RKO (cell line): Measurements from ENCODE around the gene APP.

ENCODE experiments used
- DNase-seq: peaks from one replicate; pipeline ENCODE4 v3.0.0-alpha.2; 2016; ENCODE audit warnings: low spot score

APP gene

DNA sequence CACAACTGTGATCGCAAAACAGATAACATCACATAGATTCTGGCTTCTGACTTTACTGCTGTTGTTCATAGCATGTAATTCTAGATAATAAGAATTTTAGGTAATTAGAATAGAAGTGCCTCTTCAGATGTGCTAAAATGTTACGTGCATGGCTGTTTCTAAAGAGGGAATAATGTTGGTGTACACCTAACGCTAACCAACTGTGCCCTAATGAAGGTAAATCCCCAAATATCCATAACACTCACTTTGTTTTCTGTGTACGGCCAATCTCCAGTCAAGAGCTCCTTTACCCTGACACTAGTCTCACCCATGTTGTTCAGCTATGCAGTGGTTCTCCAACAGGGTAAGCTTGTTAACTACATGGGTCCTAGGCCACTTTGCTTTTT lies 44.4 kb downstream of the APP start:
- DNase-seq = no peak

DNA sequence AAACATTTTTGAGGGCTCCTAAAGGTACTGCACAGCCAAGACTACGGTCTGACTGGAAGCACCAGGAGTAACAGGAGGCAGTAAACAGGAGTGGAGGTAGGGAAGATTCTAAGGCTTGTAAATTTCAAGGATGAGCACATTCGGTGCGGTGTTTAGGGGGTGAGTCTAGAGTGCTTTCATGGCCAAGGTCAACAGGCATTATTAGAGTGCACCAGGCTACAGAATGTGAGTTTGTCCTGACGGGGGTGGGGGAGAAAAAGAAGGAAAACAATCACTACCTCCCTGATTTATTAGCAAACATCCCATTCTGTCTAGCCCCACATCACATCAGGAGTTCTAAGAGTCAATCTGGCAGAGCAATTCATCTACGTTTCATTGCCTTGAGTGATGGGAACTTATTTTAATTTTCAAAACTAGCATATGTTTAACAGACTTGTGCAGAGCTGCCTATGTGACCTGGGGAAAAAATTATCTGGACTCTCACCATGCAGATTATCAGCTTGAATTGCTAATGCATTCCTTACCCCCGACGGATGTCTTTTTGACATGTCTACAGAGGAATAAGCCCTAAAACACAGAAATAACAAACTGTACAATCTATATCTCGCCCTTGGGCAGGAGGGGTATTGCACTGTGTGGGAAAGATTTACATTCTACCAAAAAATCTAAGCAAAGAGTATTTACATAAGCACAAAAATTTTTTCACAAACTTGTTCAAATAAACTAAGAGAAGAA lies 45.0 kb downstream of the APP start:
- no peak for DNase-seq

DNA sequence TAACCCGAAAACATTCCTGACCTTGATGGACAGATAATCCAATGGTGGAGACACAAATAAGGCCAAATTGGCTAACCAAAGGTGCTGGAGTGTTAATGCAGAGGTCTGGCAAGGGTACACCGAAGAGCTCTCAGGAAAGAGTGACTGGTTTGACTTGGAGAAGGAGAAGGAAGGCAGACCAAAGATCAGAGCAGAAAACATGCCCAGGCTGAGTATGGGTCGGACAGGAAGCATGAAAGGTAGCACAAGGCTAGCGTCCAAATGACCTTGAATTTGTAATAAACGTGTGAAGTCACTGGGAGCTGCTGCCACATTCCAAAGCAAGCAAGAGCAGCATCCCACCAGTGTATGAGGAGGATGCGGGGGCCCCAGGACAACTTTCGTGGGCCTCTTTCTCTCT lies 45.7 kb downstream of the APP start:
- no peak for DNase-seq

DNA sequence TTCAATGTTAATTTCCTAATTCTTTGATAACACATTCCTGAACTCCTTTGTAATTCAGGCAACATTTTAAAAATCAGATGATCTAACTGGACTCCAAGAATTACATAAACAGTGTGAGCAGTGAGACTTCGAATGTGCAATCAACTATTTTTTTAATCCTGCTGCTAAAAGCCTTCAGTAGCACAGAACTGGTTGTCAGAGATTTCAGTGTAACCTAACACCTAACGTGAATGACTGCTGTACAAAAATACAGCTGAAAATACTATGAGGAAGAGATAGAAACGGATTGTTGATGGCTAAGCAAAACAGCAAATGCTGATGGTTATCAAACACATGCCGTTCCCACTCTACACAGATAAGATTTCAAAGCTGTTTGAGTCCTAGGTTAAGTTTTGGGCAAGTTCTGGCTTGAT lies 46.1 kb downstream of the APP start:
- DNase-seq = no peak

DNA sequence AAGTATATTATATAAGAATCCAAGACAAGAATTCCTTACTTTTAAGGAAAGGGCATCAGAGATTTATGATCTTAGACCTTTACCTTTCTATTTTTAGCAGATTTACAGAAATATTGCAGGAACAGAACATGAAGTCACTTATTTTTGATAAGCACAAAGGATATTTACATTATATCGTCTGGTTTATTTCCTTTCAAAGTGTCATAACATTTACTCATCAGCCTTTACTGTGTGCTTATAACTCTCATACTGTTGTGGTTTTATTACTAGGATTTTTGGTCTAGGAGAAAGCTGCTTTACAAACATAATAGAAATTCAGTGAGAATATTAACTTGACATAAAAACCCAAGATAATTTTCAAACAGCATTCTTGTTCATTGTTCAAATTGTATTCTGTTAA lies 47.6 kb downstream of the APP start:
- no peak for DNase-seq

DNA sequence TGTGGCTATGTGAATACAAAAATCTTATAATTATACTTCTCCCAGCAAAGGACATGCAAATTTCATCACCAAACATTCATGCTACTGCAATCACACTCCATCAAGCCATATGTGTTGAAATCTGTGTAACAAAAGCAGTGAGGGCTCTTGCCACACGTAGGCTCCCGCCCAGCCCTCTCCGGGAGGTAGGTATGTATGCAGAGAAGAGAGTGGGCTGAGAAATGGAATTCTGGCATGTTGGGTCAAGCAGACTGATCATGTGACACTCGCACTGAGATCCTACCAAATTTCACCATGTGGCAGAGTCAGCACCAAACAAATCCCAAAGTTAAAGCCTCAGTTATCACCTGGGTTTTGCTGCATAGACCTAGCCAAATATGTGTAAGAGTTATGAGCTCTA lies 49.7 kb downstream of the APP start:
- DNase-seq = no peak

DNA sequence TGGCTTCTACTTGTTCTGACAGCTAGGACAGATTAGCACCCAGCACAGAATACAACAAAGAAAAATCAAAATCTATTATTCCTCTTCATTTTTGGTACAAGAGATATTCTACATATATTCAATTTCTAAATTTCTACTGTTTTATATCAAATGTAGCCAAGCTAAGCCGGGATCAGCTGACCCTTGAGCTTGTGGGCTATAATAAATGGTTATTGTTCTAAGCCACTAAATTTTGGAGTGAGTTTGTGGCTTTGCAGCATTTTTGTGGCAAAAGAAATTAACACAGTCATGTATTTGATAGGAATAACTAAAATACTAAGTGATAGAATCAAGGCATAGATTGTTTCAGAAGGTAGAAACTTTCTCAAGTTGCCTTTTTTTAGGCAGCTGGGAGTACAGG lies 50.7 kb downstream of the APP start:
- DNase-seq = no peak

DNA sequence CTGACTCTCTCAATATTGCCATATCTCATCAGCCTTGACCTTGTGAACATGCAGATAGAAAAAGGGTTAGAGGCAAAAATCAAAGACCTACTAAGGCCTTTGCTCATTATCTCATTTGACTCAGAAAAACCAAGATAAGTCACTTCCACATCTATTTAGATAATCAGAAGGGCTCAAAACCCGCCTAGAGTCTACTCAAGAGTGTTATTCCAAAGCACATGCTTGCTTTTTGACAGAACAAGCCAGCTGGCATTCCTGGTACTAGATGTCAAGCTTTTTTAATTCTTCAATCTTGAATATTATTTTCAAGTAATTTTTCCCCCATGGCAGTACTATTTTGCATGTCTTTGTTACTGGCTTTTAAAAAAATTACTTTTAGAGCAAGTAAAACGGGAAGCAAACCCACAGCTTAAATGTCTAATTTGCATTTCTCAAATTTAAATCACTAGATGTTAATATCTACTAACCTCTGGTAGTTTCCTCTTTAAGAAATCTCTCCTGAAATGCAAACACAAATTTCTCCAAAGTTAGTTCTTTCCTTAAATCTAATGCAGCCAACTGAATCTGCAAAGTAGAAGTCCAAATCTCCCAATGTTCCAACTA lies 51.5 kb downstream of the APP start:
- DNase-seq = no peak

DNA sequence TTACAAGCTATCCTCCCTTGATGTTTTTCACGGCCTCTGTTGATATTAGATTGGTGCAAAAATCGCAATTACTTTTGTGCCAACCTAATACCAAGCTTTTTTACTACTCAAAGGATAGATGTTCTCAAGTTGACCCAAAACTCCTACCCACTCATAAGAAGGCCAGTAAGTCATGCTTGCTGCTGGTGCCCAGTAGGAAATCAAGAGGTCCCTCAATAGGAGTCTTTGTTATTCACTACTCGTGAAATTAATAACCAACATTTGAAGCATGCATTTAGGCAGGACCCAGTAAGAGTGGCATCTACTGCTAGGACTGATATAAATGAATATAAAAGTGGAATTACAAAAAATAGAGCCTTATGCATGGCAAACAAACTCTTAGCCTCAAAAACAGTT lies 52.6 kb downstream of the APP start:
- DNase-seq = no peak

DNA sequence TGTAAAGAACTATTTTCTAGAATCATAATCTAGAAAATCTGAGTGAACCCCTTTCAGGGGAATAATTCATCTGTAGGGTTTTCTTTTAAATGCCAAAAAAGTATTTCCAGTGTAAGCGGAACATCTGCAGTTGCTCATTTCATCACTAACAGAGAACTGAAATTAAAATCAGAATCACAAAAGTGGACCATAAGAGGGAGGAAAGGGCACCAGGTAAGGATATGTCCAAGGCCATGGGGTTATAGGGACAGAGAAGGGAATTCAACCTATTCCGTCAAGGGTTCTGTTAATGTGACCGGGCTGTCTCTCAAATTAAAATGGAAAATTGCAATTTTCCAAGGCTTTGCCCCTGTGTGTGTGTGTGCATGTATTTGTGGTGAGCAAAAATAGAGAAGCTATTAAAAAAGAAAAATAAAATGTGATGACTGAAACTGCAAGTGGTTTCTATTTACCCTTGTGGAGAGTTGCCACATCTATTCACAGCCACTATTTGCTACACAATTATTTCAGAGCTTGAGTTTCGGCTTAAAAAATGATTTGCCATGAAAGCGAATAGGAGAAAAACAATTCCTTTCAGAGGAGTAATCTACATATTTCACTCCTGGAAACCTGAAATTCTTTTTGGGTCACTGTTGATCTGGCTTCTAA lies 53.1 kb downstream of the APP start:
- DNase-seq = no peak

DNA sequence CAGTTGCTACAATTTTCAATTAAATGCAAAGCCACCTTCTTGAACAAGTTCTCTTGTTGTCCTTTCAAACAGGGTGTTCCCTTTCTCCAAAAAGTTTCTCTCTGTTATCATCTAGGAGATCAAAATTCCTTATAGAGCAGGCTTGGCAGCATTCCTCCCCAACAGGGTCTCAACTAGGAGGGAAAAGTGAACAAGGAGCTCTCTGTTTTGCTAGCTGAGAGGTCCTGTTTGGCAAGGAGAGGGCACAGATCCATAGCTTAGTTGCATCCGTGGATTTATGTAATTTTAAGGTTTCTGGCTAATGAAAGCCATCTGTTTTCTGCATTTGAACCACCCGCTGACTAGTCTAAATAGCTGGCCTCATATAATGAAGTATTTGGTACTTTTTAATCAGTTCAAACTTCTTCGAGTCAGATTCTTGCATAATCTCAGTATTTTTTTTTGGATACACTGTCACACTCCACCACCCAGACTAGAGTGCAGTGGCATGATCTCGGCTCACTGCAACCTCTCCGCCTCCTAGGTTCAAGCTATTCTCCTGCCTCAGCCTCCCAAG lies 54.0 kb downstream of the APP start:
- no peak for DNase-seq

DNA sequence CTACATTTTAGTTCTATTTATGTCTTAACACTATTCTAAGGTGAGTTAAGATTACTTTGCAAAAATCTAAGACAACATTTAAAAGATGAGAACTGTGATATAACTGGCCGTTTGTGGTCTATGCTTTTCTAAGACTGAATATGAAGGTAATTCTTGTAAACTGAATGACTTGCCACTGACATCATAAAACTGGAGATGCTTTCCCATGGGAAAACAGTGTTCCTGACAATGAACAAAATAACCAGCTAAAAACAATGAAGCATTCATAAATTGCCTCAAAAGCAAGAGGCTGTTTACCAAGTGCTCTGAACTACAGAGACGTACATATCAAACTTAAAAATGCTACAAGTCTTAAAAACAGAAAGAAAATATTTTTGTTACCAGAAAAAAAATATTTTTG lies 54.7 kb downstream of the APP start:
- no peak for DNase-seq

DNA sequence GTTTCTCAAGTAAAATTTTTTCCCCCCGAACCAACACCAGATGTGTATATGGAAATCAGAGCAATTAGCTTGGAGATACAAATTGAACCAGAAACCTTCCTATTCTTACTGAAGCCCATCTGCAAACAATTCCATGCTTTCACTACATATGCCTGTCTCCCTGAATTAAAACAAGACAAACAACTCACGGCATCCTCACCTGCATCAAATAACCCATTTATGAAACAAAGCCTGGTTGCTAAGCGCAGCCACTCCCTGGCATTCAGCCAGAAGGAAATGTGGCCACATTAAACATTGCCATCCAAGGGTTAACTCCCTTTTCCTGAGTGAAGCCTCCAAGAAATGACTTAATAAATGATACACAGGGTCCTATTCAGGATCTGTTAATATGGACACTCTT lies 55.3 kb downstream of the APP start:
- no peak for DNase-seq

DNA sequence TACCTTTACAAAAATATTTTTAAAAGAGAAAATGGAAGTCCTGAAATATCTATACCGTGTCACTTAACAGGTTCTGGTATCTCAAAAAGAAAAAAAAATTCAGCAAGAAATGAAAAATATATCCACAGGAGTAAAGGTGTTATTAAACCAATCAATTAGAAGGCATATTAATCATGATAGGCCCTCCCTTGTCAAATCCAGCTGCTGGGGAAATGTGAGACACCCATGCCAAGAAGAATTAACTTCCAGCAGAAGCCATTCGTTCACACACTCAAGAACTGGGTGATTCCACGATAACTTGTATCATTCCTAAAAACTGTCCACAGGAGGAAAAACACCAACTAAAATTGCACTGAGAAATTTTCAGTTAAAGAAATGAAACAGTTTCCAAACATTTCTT lies 57.6 kb downstream of the APP start:
- no peak for DNase-seq

DNA sequence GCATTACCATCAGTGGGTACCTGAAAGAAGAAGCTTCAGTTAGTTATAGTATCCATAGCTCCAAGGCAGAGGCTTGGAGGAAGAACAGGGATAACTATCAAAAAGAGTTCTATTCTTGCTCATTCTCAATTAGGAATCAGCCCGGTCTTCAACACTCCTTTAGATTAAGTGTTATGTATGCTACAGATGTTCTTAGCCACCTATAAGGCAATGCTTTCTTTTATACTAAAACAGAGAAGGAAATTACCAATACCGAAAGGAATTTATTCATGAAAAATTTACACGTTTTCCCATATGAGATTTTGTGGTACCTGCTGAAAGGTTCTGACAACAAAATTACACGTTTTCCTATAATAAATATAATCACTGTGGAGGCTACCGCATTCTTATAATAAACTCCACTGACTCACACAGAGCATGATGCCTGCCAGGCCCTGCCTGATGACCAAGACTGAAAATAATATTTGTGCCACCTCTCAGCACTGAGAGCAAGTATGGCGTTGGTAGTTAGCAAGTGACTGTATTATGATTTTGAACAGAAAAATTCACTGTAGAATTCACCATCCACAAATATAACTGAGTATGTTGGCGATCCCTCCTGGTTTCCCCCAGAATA lies 58.3 kb downstream of the APP start:
- no peak for DNase-seq

DNA sequence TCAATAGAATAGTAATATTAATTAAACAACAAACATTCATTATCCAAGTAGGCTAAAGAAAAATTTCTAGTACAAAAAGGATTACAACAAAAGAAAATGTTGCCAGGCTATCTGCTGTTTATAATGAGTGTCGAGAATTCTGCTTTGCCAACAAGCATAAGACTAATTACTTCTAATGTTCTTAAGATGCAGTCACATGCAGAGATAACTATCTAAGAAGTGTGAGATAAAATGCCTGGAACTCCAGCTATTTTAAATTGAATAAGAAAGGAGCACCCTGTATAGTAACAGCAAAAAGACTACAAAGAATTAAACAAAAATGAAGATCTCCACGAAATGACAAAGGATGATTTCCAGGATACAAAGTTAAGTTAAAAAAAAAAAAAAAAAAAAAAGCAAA lies 59.9 kb downstream of the APP start:
- no peak for DNase-seq

DNA sequence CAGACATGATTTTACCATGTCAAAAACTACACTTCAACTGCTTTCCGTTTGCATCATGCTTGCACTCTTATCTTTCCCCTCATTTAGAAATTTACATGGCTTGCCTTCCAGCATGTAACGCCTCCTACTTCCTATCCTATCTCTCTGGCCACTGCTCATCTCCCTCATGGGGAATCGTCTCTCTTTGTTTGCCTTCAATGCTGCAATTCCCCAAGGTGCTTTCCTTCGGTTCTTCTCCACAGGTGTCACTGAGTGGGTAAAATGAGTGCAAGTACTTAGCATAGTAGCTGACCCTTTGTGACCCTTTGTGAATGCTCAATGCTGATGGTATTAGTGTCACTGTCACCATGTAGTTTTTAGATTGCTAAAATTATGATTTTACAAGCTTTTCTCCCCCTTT lies 63.1 kb downstream of the APP start:
- no peak for DNase-seq

DNA sequence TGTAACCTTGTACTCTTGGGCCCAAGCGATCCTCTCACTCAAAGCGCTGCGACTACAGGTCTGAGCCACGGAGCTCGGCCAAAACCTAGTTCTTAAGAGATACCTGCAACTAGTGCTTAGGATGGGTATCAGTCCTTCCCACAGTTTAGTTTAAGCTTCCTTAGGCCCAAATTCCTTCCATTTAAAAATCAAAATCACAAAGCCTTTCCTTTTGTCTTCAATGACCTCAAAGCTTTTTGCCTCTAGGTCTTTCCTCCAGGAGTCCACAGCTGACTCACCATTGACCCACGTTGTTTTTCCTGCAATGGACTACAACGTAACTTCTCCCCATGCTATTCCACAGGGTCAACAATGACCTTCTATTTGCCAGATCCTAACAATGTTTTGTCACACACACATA lies 64.0 kb downstream of the APP start:
- DNase-seq = no peak

DNA sequence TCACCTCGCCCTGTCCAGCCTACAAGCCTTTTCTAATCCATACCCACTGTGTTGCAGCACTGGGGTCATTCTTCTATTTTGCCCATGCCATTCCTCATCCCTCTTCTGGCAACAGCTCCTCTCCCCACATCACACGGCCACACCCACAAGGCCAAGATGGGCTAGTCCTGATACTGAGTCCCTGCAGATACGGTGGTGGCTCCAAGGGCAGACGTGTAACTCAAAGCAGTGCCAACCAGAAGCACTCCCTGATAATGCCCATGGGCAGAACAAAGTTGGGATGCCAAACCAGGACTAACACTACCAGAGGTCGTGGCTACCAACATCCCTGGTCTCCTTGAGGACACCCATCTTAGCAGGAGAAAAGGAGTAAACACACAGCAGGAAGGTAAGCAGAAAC lies 64.8 kb downstream of the APP start:
- no peak for DNase-seq

DNA sequence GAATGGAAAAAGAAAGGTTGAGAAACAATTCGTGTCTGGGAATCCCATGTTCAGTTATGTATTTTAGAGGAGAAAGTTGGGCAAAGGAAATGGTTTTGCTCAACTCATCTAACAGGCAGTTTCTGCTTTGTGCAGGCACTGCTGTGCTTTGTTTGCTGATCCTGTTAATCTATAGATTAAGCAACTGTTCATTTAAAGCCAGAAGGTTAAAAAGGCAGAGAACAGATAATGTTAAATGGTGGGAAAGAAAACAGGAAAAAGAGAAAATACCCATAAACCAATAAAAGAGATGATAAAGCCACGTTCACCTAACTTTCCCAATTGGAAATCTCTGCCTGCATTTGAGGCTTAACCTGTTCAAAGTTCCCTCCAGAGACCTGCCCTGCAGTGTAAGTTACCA lies 70.0 kb downstream of the APP start:
- DNase-seq = no peak

DNA sequence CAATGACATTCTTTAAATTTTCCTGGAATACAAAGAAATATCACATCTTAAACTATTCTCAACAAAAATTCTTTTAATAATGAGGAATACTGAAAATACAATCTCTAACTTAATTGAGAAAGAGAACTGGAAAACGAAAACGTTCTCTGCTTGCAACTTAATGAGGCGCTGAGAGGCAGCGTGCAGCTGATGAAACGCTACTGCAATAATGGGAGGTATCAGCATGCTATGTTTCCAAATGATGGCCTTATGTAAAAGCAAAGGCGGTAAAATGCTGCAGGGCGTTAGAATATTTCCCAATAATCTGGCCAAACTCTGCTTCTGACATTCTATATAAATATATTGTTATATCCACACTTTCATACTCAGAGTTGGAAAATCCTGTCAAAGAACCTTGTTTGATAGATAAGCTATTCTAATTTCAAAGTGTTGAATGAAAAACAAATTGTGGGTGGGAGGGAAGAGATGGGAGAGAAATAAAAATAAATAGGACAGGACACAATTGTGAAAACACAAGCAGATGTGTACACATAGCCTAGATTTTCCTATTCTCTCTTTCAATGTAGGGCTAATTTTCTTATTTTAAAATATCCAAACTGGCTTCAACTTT lies 70.9 kb downstream of the APP start:
- no peak for DNase-seq

DNA sequence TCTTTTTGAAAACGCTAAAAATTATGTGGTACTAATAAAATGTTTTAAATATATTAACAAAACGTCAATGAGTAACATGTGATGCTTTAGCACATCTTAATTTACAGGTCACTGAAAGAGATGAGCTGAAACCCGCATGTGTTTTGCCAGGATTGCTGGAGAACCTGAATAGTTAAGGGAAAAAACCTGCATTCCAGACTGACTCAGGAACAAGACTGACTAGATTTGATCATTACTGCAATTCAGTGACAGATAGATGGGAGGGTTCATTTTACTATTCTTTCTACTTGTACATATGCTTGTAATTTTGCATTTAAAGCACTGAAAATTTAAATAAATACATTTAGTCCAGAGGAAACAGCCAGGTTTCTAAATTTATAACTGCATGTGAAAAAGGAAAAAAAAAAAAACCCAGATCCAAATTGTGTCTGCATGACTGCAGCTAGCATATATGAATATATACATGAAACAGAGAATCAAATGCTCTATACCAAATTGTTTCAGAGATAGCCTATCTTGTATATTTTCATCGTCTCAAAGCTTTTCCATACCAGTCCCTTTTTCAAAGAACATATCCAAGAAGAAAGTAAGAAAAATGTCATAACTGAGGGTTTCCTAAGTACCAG lies 71.7 kb downstream of the APP start:
- DNase-seq = no peak
